ENCODE measurements around the gene UBE2O. TPM values are rescaled to one million over a fixed set of nuclear protein-coding genes. Genes with fewer than 3 reads are reported as not detected.

The UBE2O gene
- polyA plus RNA-seq, 1 experiment = 14.2 TPM

DNA sequence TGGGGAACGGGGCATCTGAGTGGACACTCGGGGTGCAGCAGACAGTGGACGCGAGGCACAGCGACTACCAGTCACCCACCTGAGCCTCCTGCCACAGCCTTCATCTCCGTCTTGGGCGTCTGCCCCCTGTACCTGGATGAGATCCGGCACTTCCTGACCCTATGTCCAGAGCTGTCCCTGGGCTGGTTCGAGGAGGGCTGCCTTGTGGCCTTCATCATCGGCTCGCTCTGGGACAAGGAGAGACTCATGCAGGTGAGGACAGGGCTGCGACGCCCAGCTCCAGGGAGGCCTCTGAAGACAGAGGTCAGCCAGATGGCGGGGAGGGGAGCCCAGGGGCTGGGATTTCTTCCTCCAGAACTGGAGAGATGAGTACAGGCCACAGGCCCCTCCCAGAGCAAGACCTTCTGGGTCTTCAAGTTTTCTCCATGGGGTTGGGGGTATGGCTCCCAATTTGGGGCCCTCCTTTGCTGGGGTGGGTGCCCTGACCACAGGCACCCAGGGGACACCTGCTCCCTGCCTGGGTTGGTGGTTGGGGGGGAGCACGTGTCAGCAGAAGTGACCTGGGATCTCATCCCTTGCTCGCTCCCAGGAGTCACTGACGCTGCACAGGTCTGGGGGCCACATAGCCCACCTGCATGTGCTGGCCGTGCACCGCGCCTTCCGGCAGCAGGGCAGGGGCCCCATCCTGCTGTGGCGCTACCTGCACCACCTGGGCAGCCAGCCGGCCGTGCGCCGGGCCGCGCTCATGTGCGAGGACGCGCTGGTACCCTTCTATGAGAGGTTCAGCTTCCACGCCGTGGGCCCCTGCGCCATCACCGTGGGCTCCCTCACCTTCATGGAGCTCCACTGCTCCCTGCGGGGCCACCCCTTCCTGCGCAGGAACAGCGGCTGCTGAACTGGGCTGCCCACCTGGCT, 16.4 kb upstream of the UBE2O start:
- no peaks in the 10 kb centered on the region for H3K9me3 ChIP-seq (ENCODE audit: control insufficient read depth, insufficient read depth, low read length)
- H3K4me3 ChIP-seq (ENCODE audit: low read depth, low read length) = no peak overlapping the region
- H3K27me3 ChIP-seq (ENCODE audit: control insufficient read depth, insufficient read depth, low read length) = no peaks in the 10 kb centered on the region
- ChIA-PET CTCF (no interaction called here), POLR2A (no interaction called here)
- no peak for DNase-seq (ENCODE audit: low read depth, low spot score)
- no peak for TF ChIP-seq CTCF (IDR thresholded peaks at IDR 0.05; ENCODE audit: low read depth, low read length)
- no peak overlapping the region for H3K27ac ChIP-seq (ENCODE audit: low read depth, low read length)

GRCh38 chr17:76468634-76469010, 15.7 kb upstream of the UBE2O start:
- ChIA-PET POLR2A (no interaction called here), CTCF (interaction anchor here (1.7 to 6.9 kb wide), 2 partner anchors 38 to 83 kb away, joined by 4 to 121 read pairs; no protein-coding TSS in a partner anchor)
- no peak for TF ChIP-seq CTCF (IDR thresholded peaks at IDR 0.05; ENCODE audit: low read depth, low read length)
- Histone ChIP-seq H3K27ac (ENCODE audit: low read depth, low read length) (no peak overlapping the region), H3K9me3 (ENCODE audit: control insufficient read depth, insufficient read depth, low read length) (no peaks in the 10 kb centered on the region), H3K27me3 (ENCODE audit: control insufficient read depth, insufficient read depth, low read length) (no peaks in the 10 kb centered on the region), H3K4me3 (ENCODE audit: low read depth, low read length) (no peak overlapping the region)
- no peak for DNase-seq (ENCODE audit: low read depth, low spot score)

DNA sequence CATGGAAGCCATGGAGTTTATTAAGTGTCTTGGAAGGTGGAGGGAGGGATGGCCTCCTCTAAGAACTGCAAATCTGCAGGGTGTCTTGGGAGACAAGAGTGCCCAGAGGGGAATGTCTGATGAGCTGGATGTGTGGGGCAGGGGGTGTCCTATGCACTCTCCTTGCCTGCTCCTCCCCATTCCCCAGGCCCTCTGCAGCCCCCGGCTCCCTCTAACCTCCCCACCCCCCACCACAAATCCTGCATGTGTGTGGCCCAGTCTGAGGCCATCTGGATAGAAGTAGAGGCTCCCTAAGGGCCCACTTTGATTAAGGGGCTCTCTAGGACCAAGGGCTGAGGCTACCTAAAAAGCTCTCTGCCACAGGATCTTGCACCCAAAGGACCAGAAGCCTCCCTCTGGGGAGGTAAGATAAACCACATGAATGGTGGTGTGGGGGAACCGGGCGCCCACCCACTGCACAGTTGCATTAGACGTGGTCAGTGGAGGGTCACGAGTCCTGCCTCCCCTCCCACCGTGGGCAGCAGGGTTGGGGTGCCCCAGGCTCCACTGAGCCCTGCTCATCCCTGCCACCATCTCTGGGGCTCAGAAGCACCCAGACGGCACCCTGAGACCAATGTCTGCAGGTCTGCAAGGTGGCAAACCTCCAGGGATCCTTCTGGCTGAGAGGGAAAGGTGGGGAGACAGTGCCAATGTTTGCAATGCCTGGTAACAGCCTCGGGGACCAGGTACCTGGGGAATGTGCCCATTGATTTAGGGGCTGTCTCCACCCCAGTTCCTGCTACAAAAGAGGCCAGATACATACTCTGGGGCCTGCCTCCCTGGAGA, 15.1 kb upstream of the UBE2O start:
- TF ChIP-seq CTCF (IDR thresholded peaks at IDR 0.05; ENCODE audit: low read depth, low read length) = no peak
- no peak overlapping the region for H3K27ac ChIP-seq (ENCODE audit: low read depth, low read length)
- no peak overlapping the region for H3K4me3 ChIP-seq (ENCODE audit: low read depth, low read length)
- no peaks in the 10 kb centered on the region for H3K27me3 ChIP-seq (ENCODE audit: control insufficient read depth, insufficient read depth, low read length)
- DNase-seq (ENCODE audit: low read depth, low spot score) = no peak
- no peaks in the 10 kb centered on the region for H3K9me3 ChIP-seq (ENCODE audit: control insufficient read depth, insufficient read depth, low read length)
- ChIA-PET POLR2A (interaction anchor here (1.2 kb wide), 1 partner anchor 30 kb away, joined by 3 read pairs; no protein-coding TSS in a partner anchor), CTCF (interaction anchor here (1.1 to 6.9 kb wide), 8 partner anchors 7 to 83 kb away, joined by 3 to 121 read pairs (median 6); partner anchors contain the start of gene RHBDF2)

- TF ChIP-seq CTCF (IDR thresholded peaks at IDR 0.05; ENCODE audit: low read depth, low read length) = no peak
- H3K27me3 ChIP-seq (ENCODE audit: control insufficient read depth, insufficient read depth, low read length) = no peaks in the 10 kb centered on the region
- no peak within 1 kb of the TSS for H3K27ac ChIP-seq (ENCODE audit: low read depth, low read length)
- ChIA-PET POLR2A (interaction anchor here (1.2 kb wide), 1 partner anchor 31 kb away, joined by 3 read pairs; no protein-coding TSS in a partner anchor), CTCF (interaction anchor here (1.1 to 6.9 kb wide), 13 partner anchors 8 to 157 kb away, joined by 3 to 121 read pairs (median 6); partner anchors contain the start of genes RHBDF2 and UBE2O)
- no peak for DNase-seq (ENCODE audit: low read depth, low spot score)
- H3K4me3 ChIP-seq (ENCODE audit: low read depth, low read length) = no peak within 1 kb of the TSS
- no peaks in the 10 kb centered on the region for H3K9me3 ChIP-seq (ENCODE audit: control insufficient read depth, insufficient read depth, low read length)
Observed at GRCh38 chr17:76467366-76467765, 14.4 kb upstream of the UBE2O start, which contains the start of gene AANAT. Gene AANAT, plus strand, starts transcription at chr17:76467603. Its CDS starts 1,144 bp downstream, at chr17:76468747.

All from AG04450 (cell line).